ENCODE results near the gene ITIH1. TPM values are rescaled to one million over a fixed set of nuclear protein-coding genes. Genes with fewer than 3 reads are reported as not detected.

The ITIH1 gene
- total RNA-seq, 1 donor from 2014 or later: not detected

Other genes with a start within 250 kb of the ITIH1 start
- 105 TPM for gene NT5DC2, start 243.7 kb upstream of the ITIH1 start, total RNA-seq
- 71.1 TPM for gene UQCC5, start 241.0 kb upstream of the ITIH1 start, total RNA-seq
- gene PBRM1, start 91.7 kb upstream of the ITIH1 start, total RNA-seq: 45.3 TPM
- 28.8 TPM for gene GNL3, start 91.6 kb upstream of the ITIH1 start, total RNA-seq
- gene GLT8D1, start 71.8 kb upstream of the ITIH1 start, total RNA-seq: 33.2 TPM
- gene SPCS1, start 71.5 kb upstream of the ITIH1 start, total RNA-seq: 85.0 TPM
- gene NEK4, start 6.7 kb upstream of the ITIH1 start, total RNA-seq: 20.4 TPM
- gene ITIH3, start 17.2 kb downstream of the ITIH1 start, total RNA-seq: 0.43 TPM
- gene ITIH4, start 53.1 kb downstream of the ITIH1 start, total RNA-seq: 5.0 TPM
- gene MUSTN1, start 57.4 kb downstream of the ITIH1 start, total RNA-seq: 26.5 TPM
- gene STIMATE, start 119.9 kb downstream of the ITIH1 start, total RNA-seq: 9.0 TPM

All from Right ventricle myocardium inferior (tissue), 1 donor.